Measurements from ENCODE around the gene GPR35.

DNA sequence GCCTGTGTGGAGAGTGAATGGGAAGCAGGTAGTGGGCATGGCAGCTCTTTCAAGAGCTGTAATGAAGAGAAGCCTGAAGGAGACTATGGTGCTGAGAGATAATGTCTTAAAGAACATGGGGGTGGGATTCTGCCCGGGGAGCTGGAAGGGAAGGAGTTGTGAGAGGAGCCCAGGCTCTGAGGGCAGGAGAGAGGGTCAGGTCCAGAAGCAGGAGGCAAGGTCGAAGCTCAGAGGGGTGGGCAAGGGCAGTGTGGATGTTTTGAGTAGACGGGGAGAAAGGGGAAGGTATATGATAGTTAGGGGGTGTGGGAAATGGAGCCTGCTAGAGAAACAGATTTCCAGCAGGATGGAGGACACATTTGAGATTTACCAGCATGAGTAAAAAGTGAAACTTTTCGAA lies 36.6 kb upstream of the GPR35 start:
- TF ChIP-seq, protein P1, sequence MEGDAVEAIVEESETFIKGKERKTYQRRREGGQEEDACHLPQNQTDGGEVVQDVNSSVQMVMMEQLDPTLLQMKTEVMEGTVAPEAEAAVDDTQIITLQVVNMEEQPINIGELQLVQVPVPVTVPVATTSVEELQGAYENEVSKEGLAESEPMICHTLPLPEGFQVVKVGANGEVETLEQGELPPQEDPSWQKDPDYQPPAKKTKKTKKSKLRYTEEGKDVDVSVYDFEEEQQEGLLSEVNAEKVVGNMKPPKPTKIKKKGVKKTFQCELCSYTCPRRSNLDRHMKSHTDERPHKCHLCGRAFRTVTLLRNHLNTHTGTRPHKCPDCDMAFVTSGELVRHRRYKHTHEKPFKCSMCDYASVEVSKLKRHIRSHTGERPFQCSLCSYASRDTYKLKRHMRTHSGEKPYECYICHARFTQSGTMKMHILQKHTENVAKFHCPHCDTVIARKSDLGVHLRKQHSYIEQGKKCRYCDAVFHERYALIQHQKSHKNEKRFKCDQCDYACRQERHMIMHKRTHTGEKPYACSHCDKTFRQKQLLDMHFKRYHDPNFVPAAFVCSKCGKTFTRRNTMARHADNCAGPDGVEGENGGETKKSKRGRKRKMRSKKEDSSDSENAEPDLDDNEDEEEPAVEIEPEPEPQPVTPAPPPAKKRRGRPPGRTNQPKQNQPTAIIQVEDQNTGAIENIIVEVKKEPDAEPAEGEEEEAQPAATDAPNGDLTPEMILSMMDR (IDR thresholded peaks at IDR 0.05 in 4 of 5, conservative IDR thresholded peaks at IDR 0.05 in 1 of 5) = no peak
- no peak for TF ChIP-seq POLR2A (IDR thresholded peaks at IDR 0.05)

All from gastrocnemius medialis (tissue), 4 donors.